ENCODE measurements around the gene SPRED2.

- no peak for TF ChIP-seq CTCF (IDR thresholded peaks at IDR 0.05)
- no peak for TF ChIP-seq POLR2A (IDR thresholded peaks at IDR 0.05)
- no peak for TF ChIP-seq POLR2AphosphoS5 (IDR thresholded peaks at IDR 0.05; ENCODE audit: insufficient read depth in 1 of 2, low read depth in 1 of 2)
These were observed 88.2 kb downstream of the SPRED2 start for GRCh38 chr2:65344182-65344581.

Data from vagina (tissue), 2 donors.